Fibroblast of pulmonary artery (primary cell): ENCODE data around the gene ARHGDIG.

ENCODE experiments used
- DNase-seq: peaks from one replicate; pipeline ENCODE4 v3.0.0-alpha.2; 2010; ENCODE audit warnings: low read depth
- H3K4me3 ChIP-seq: replicated peaks from 2 replicates; pipeline ENCODE4 v1.5.1; 2011; ENCODE audit warnings: low read depth, mild to moderate bottlenecking, control low read depth, low read length, moderate library complexity
- TF ChIP-seq, protein P1 (sequence below): IDR thresholded peaks from 2 replicates; pipeline ENCODE4 v1.5.1; 2011; ENCODE audit warnings: mild to moderate bottlenecking, control low read depth, low read length, inconsistent platforms; ENCODE audit errors: missing control alignments

The ARHGDIG gene

DNA sequence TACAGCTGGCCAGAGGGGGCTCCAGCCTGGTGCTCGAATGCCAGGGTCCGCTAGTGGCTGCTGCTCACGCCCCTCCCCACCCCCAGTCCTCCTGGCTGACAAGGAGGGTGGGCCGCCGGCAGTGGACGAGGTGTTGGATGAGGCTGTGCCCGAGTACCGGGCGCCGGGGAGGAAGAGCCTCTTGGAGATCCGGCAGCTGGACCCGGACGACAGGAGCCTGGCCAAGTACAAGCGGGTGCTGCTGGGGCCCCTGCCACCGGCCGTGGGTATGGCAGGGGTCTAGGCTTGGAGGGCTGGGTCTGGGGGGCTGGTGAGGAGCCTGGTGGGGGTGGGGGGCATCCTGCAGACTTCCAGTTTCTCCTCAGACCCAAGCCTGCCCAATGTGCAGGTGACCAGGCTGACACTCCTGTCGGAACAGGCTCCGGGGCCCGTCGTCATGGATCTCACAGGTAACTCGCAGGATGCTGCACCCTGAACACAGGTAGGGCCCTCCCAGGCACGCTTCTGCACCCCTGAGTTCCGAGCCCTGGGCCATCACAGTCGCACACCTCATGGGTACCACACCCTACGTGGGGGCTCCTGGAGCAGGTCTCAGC is 1.4 kb downstream of the ARHGDIG start:
- TF ChIP-seq, protein P1, sequence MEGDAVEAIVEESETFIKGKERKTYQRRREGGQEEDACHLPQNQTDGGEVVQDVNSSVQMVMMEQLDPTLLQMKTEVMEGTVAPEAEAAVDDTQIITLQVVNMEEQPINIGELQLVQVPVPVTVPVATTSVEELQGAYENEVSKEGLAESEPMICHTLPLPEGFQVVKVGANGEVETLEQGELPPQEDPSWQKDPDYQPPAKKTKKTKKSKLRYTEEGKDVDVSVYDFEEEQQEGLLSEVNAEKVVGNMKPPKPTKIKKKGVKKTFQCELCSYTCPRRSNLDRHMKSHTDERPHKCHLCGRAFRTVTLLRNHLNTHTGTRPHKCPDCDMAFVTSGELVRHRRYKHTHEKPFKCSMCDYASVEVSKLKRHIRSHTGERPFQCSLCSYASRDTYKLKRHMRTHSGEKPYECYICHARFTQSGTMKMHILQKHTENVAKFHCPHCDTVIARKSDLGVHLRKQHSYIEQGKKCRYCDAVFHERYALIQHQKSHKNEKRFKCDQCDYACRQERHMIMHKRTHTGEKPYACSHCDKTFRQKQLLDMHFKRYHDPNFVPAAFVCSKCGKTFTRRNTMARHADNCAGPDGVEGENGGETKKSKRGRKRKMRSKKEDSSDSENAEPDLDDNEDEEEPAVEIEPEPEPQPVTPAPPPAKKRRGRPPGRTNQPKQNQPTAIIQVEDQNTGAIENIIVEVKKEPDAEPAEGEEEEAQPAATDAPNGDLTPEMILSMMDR, result no peak
- DNase-seq, result no peak
- no peak overlapping the region for H3K4me3 ChIP-seq

DNA sequence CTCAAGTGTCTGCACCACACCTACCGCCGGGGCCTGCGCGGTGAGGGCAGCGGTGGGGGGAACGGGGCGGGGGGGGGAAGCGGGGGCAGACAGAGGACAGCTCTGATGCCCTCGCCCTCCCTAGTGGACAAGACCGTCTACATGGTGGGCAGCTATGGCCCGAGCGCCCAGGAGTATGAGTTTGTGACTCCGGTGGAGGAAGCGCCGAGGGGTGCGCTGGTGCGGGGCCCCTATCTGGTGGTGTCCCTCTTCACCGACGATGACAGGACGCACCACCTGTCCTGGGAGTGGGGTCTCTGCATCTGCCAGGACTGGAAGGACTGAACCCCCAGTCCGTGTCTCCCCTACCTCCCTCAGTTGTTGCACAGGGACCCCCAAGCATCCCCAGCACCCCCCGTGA is 2.1 kb downstream of the ARHGDIG start:
- DNase-seq, result no peak
- H3K4me3 ChIP-seq, result no peak overlapping the region
- TF ChIP-seq, protein P1, result no peak

DNA sequence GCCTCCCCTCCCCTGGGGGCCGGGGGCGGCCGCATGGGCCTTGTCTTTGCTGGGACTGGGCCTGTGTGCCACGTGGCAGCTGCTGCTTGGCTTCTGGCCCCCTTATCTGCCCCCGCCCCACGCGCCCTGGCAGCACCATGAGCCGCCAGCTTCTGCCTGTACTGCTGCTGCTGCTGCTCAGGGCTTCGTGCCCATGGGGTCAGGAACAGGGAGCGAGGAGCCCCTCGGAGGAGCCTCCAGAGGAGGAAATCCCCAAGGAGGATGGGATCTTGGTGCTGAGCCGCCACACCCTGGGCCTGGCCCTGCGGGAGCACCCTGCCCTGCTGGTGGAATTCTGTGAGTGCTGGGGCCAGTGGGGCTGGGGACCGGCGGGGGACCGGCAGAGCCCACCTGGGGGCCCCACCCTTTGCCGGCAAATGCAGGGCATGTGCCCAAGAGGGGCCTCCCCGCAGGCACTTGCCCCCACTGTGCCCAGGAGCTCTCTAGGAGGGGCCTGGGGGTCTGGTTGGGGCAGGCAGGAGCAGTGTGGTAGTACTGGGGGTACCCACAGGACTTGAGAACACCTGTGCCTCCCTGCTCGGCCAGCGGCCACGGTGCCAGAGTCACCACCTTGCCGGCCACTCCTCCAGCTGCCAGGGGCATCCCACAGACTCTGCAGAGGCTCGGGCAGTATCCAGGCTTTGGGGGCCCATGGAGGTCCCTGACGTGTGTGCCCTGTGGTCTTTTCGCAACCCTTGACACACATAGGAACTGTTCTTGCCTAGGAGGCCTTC is 2.8 kb downstream of the ARHGDIG start, which contains the start of gene PDIA2:
PDIA2 (plus strand) TSS at position 132 of the 773 bp plus-strand sequence; CDS start at position 138, 6 bp downstream.
- TF ChIP-seq, protein P1, result no peak
- no peak for DNase-seq
- H3K4me3 ChIP-seq, result no peak within 1 kb of the TSS

DNA sequence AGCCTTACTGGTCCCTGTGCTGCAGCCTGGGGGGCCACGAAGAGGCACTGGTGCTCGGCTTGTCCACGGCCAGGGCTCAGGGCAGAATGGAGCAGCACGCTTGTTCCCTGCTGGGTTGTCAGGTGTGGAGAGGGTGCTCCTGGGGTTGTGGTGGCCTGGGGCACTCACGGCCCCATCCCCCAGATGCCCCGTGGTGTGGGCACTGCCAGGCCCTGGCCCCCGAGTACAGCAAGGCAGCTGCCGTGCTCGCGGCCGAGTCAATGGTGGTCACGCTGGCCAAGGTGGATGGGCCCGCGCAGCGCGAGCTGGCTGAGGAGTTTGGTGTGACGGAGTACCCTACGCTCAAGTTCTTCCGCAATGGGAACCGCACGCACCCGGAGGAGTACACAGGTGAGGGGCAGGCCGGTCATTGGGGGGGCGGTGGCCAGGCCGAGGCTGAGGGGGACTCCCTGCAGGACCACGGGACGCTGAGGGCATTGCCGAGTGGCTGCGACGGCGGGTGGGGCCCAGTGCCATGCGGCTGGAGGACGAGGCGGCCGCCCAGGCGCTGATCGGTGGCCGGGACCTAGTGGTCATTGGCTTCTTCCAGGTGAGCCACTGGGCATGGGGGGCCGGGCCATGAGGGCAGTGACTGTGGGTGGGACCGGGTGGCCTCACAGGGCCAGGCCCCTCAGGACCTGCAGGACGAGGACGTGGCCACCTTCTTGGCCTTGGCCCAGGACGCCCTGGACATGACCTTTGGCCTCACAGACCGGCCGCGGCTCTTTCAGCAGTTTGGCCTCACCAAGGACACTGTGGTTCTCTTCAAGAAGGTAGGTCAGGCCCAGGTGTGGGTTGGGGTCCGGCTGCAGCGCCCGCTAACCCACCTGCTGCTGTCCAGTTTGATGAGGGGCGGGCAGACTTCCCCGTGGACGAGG is 4.1 kb downstream of the ARHGDIG start:
- no peak for DNase-seq
- TF ChIP-seq, protein P1, result no peak
- no peak overlapping the region for H3K4me3 ChIP-seq

DNA sequence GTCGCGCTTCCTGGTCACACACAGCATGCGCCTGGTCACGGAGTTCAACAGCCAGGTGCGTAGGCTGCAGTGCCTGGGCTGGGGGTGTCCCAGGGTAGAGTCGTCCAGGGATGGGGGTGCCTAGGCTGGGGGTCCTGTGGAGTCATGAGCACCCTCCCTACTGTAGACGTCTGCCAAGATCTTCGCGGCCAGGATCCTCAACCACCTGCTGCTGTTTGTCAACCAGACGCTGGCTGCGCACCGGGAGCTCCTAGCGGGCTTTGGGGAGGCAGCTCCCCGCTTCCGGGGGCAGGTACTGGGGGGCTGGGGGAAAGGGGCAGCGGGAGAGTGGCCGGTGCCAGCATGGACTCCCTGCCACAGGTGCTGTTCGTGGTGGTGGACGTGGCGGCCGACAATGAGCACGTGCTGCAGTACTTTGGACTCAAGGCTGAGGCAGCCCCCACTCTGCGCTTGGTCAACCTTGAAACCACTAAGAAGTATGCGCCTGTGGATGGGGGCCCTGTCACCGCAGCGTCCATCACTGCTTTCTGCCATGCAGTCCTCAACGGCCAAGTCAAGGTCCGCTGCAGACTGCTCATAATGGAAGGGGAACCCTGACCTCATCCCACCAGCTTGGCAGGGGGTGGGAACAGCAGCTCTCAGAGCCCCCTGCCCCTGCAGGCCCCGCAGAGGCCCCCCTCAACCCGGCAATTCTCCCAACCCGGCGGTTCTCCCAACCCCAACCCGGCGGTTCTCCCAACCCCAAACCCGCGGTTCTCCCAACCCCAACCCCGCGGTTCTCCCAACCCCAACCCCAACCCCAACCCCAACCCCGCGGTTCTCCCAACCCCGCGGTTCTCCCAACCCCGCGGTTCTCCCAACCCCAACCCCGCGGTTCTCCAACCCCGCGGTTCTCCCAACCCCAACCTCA is 5.0 kb downstream of the ARHGDIG start:
- TF ChIP-seq, protein P1, result no peak
- H3K4me3 ChIP-seq, result no peak overlapping the region
- no peak for DNase-seq
